Tibial nerve (tissue), 4 donors: ENCODE measurements around the gene ARSD. TPM values are rescaled to one million over a fixed set of nuclear protein-coding genes. Genes with fewer than 3 reads are reported as not detected.

Experiments
- DNase-seq, 2 donors: peaks; one replicate each; pipeline ENCODE4 v3.0.0-alpha.2; 2019; ENCODE audit warnings: low spot score in 2 of 2
- H3K27ac ChIP-seq, 4 donors: fragments of 200-600 bp; sonication (generic) in 3 of 4; one replicate each; pipeline ENCODE4 v1.5.1; 2017 to 2019; ENCODE audit warnings: mild to moderate bottlenecking in 1 of 4
- H3K27me3 ChIP-seq, 2 donors: fragments of 200-600 bp; sonication (generic) in 1 of 2; one replicate each; pipeline versions ENCODE4 v1.5.1 to v1.6.0; 2017 to 2019
- H3K36me3 ChIP-seq, 3 donors: fragments of 200-600 bp; sonication (generic); one replicate each; pipeline ENCODE4 v1.5.1; 2018 to 2019
- H3K4me1 ChIP-seq, 4 donors: fragments of 200-600 bp; sonication (generic) in 3 of 4; one replicate each; pipeline ENCODE4 v1.5.1; 2017 to 2019
- H3K4me3 ChIP-seq, 4 donors: fragments of 200-600 bp; sonication (generic) in 3 of 4; one replicate each; pipeline ENCODE4 v1.5.1; 2017 to 2019; ENCODE audit warnings: mild to moderate bottlenecking in 1 of 4, moderate library complexity in 1 of 4
- H3K9me3 ChIP-seq, 4 donors: fragments of 200-600 bp; sonication (generic) in 3 of 4; one replicate each; pipeline ENCODE4 v1.5.1; 2017 to 2019
- EP300 ChIP-seq, 2 donors: sonication (generic); formaldehyde crosslinking; IDR thresholded peaks; one replicate each; pipeline ENCODE4 v1.6.1; 2017; ENCODE audit warnings: antibody characterized with exemption in 2 of 2, mild to moderate bottlenecking in 1 of 2
- POLR2A ChIP-seq, 2 donors: fragments of 450-650 bp; IDR thresholded peaks; one replicate each; pipeline ENCODE4 v1.6.1; 2017; ENCODE audit warnings: antibody characterized with exemption in 2 of 2, mild to moderate bottlenecking in 2 of 2, moderate library complexity in 2 of 2
- WGBS, 2 donors: methylation state at CpG; one replicate each; pipeline ENCODE4 v1.1.5; 2018; 5-methylcytosine and 5-hydroxymethylcytosine counted together
- total RNA-seq, 4 donors: library from RNA; depleted of rRNA; stranded (reverse); fragments of >200 nt; gene quantifications; one replicate each; pipeline ENCODE4 v1.1.0, GENCODE V29; 2016
- TF ChIP-seq, protein P1 (sequence below), 5 experiments: fragments of 200-600 bp in 3 of 5; fragments of 450-650 bp in 2 of 5; sonication (generic) in 3 of 5; IDR thresholded peaks; one replicate each; pipeline ENCODE4 v1.5.1; 2016 to 2019; ENCODE audit warnings: antibody characterized with exemption in 5 of 5, mild to moderate bottlenecking in 3 of 5, moderate library complexity in 2 of 5

The ARSD gene
- total RNA-seq, 4 donors from 2014 or later, result 17.1 to 28.6 (median 26.0) TPM

DNA sequence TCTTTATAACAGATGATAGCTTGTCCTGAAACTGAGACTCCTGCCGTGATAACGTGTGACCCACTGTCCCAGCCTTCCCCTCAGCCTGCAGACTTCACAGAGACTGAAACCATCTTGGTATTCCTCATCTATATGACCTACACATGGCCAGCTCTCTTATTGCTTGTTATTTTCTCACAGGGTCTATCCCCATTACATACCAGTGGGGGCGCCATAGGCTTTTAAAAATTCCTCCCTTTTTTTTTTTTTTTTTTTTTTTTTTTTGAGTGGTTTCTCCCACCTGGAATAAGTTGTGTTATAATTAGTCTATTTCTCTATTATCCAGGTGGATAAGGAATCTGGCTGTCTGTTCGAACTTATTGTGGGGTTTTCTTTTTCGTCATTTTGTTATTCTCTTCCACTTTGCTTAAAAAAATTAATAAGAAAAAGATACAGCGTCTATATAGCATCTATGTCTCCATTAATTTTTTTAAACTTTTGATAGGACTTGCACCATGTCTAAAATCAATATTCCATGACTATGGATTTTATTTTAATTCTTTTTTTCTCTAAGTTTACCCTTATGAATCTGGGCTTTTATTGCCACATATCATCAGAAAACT lies 53.2 kb downstream of the ARSD start:
- Histone ChIP-seq H3K36me3 (no peaks in the 10 kb centered on the region), H3K4me1 (no peaks in the 10 kb centered on the region), H3K4me3 (no peak overlapping the region), H3K27ac (no peak overlapping the region), H3K27me3 (no peaks in the 10 kb centered on the region), H3K9me3 (peaks cover 0 to under 1% (median 0%) of the 10 kb centered on the region in 4 donors)
- TF ChIP-seq EP300 (IDR thresholded peaks at IDR 0.05) (no peak), POLR2A (IDR thresholded peaks at IDR 0.05) (no peak)
- no peak for DNase-seq
- WGBS, 2 donors, result 78 to 83% methylated on average over 6 of the region's 6 CpGs

DNA sequence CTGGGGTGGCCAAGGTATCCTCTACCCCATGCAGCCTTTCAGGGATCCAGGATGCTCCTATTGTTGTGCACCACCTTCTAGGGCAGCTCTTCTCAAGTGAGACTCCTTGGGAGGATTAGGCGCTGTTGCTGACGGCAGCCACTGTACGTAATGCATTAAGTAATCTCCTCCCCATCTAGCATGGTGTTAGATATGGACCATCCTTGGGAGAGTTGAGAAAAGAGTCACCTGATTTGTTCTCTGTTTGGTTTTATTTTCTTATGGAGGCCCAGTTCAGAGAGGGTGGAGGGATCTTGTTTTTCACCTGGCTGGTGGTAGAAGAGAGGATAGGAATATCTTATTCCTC lies 54.0 kb downstream of the ARSD start:
- H3K36me3 ChIP-seq, result no peaks in the 10 kb centered on the region
- H3K4me1 ChIP-seq, result no peaks in the 10 kb centered on the region
- no peak for DNase-seq
- no peak overlapping the region for H3K27ac ChIP-seq
- WGBS, 2 donors, result 91 to 96% methylated on average over 3 of the region's 3 CpGs
- no peaks in the 10 kb centered on the region for H3K27me3 ChIP-seq
- peaks cover 0 to 8% (median 0%) of the 10 kb centered on the region in 4 donors for H3K9me3 ChIP-seq
- TF ChIP-seq POLR2A (IDR thresholded peaks at IDR 0.05), result no peak
- TF ChIP-seq EP300 (IDR thresholded peaks at IDR 0.05), result no peak
- TF ChIP-seq, protein P1, sequence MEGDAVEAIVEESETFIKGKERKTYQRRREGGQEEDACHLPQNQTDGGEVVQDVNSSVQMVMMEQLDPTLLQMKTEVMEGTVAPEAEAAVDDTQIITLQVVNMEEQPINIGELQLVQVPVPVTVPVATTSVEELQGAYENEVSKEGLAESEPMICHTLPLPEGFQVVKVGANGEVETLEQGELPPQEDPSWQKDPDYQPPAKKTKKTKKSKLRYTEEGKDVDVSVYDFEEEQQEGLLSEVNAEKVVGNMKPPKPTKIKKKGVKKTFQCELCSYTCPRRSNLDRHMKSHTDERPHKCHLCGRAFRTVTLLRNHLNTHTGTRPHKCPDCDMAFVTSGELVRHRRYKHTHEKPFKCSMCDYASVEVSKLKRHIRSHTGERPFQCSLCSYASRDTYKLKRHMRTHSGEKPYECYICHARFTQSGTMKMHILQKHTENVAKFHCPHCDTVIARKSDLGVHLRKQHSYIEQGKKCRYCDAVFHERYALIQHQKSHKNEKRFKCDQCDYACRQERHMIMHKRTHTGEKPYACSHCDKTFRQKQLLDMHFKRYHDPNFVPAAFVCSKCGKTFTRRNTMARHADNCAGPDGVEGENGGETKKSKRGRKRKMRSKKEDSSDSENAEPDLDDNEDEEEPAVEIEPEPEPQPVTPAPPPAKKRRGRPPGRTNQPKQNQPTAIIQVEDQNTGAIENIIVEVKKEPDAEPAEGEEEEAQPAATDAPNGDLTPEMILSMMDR (IDR thresholded peaks at IDR 0.05), result no peak
- H3K4me3 ChIP-seq, result no peak overlapping the region

DNA sequence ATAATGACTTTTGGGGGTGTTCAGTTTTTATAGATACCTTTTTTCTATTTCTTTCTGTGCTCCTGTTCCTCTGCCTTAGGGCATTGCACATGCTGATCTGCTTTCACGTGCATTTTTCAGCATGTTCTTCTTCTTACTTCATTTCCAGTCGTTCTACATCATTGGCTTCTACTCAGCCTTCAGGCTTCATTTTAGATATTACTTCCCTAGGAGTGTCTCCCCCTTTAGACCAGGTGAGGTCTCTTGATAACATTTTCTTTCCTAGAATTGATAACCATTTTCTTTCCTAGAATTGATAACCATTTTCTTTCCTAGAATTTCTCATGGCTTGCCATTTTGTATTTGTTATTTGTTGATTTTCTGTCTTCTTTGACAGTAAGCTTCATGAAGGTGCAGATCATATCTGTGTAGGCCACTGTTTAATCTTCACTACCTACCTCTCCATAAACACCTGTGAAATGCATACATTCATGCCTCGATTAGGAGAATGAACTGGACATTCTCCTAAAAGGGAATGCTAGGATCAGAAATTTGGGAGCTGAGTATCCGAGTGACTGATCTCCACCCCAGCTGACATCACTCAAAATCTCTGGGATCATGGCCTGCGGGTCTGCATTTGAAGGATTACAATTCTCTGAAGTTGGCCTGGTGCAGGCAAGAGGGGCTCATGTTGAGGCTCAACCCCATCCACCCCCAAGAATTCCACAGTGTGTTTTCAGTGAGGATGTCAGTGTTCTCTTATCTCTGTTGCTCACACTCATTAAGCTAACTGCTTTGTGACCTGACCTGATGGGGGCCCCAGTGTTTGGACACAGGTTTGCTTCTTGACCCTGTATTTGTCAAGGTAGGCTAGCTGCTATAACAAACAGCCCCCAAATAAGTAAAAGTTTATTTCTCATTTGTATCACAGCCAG lies 54.7 kb downstream of the ARSD start:
- TF ChIP-seq, protein P1 (IDR thresholded peaks at IDR 0.05), result no peak
- TF ChIP-seq POLR2A (IDR thresholded peaks at IDR 0.05), result no peak
- no peak for TF ChIP-seq EP300 (IDR thresholded peaks at IDR 0.05)
- 86 to 93% methylated on average over 5 of the region's 5 CpGs for WGBS, 2 donors
- no peaks in the 10 kb centered on the region for H3K36me3 ChIP-seq

DNA sequence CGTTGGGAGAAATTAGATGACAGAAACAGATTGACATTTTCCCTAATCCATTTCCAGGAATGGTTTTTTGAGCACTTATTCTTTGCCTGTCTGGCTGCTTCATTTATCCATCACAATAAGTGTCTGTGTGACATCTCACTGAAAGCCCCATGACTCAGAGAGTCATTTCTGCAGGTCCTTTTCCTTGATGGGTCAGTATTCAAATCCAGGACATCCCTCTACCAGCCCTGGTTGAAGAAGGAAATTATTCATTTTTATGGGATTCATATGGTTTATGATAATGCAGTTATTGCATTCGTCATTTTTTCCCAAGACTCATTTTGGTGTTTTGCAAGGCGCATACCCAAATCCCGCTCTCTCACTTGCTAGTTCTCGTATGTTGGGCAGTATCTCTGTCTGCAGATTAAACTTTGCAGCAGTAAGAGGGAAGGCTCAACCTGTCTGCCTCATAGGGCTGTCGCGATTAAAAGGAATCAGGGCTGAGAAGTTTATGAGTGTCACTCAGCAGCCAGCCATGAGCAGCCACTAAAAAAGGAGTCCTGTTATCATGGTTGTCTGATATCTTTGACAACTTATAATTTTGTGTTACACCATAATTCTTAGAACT lies 56.4 kb downstream of the ARSD start:
- H3K27me3 ChIP-seq, result no peaks in the 10 kb centered on the region
- TF ChIP-seq, protein P1 (IDR thresholded peaks at IDR 0.05), result no peak
- TF ChIP-seq EP300 (IDR thresholded peaks at IDR 0.05), result no peak
- TF ChIP-seq POLR2A (IDR thresholded peaks at IDR 0.05), result no peak
- no peak overlapping the region for H3K4me3 ChIP-seq
- no peaks in the 10 kb centered on the region for H3K4me1 ChIP-seq
- no peak for DNase-seq
- no peaks in the 10 kb centered on the region for H3K36me3 ChIP-seq
- H3K9me3 ChIP-seq, result peaks cover 0 to 8% (median 0%) of the 10 kb centered on the region in 4 donors
- 89 to 90% methylated on average over 7 of the region's 7 CpGs for WGBS, 2 donors
- no peak overlapping the region for H3K27ac ChIP-seq

More for the DNA sequence above, 54.7 kb downstream of the ARSD start:
- Histone ChIP-seq H3K9me3 (peaks cover 0 to 8% (median 0%) of the 10 kb centered on the region in 4 donors), H3K27ac (no peak overlapping the region), H3K27me3 (no peaks in the 10 kb centered on the region), H3K4me1 (no peaks in the 10 kb centered on the region), H3K4me3 (no peak overlapping the region)
- no peak for DNase-seq

DNA sequence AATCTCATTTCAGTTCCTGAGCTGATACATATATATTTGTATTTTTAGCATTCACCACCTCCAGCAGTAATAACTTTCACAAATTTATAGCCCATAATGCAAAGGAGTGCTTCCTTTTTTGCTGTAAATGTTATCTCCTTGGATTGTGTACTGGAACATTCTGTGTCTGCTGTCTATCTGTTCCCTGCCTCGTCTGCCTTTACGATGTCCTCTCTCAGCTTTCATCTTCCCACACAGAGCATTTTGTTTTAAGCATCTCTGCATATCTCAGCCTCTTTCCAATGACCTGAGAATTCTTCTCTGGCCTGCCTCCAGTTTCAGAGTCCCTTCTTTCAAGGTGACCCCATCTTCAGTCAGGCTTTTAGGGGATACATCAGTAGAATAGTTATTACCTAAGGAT lies 57.3 kb downstream of the ARSD start:
- Histone ChIP-seq H3K36me3 (no peaks in the 10 kb centered on the region), H3K27me3 (no peaks in the 10 kb centered on the region), H3K4me3 (no peak overlapping the region), H3K9me3 (peaks cover 0 to 8% (median 0%) of the 10 kb centered on the region in 4 donors), H3K27ac (no peak overlapping the region), H3K4me1 (no peaks in the 10 kb centered on the region)
- TF ChIP-seq EP300 (IDR thresholded peaks at IDR 0.05) (no peak), POLR2A (IDR thresholded peaks at IDR 0.05) (no peak)
- TF ChIP-seq, protein P1 (IDR thresholded peaks at IDR 0.05), result no peak
- WGBS, 2 donors, result 65 to 90% methylated on average over 2 of the region's 2 CpGs
- no peak for DNase-seq
